Neural cell (in vitro differentiated cells): ENCODE data around the gene TOX2. TPM values are rescaled to one million over a fixed set of nuclear protein-coding genes. Genes with fewer than 3 reads are reported as not detected.

Source experiments
- H2AFZ ChIP-seq: fragments of 200-600, 300-800 bp; sonication (generic), shearing (Covaris generic); 2 replicates; pipeline ENCODE4 v1.6.0; 2014; ENCODE audit warnings: low read depth, mild to moderate bottlenecking, antibody characterized with exemption, low read length, moderate library complexity
- H3F3A ChIP-seq: fragments of 200-600 bp; shearing (Covaris generic); 2 replicates; pipeline ENCODE4 v1.6.1; 2016; ENCODE audit warnings: mild to moderate bottlenecking, moderate library complexity, mixed read lengths, antibody characterized with exemption, low read length; ENCODE audit not compliant: insufficient read depth, poor library complexity, severe bottlenecking
- H3K27ac ChIP-seq: fragments of 200-600, 300-800 bp; sonication (generic), shearing (Covaris generic); 2 replicates; pipeline ENCODE4 v1.5.1; 2014; ENCODE audit warnings: mild to moderate bottlenecking, low read length, moderate library complexity
- H3K27me3 ChIP-seq: fragments of 300-800, 200-600 bp; sonication (generic), shearing (Covaris generic); 2 replicates; pipeline ENCODE4 v1.6.0; 2014; ENCODE audit warnings: mild to moderate bottlenecking, low read depth, low read length, moderate library complexity; ENCODE audit not compliant: insufficient read depth
- H3K36me3 ChIP-seq: fragments of 300-800, 200-600 bp; sonication (generic), shearing (Covaris generic); 2 replicates; pipeline ENCODE4 v1.5.1; 2014; ENCODE audit warnings: mild to moderate bottlenecking, antibody characterized with exemption, low read length, moderate library complexity; ENCODE audit not compliant: insufficient read depth
- H3K4me2 ChIP-seq: fragments of 300-800, 200-600 bp; sonication (generic), shearing (Covaris generic); 2 replicates; pipeline ENCODE4 v1.6.0; 2014; ENCODE audit warnings: mild to moderate bottlenecking, low read length
- H3K4me3 ChIP-seq: fragments of 300-800, 200-600 bp; sonication (generic), shearing (Covaris generic); 2 replicates; pipeline ENCODE4 v1.5.1; 2014; ENCODE audit warnings: mild to moderate bottlenecking, low read length, moderate library complexity
- H3K79me2 ChIP-seq: fragments of 200-600 bp; shearing (Covaris generic); replicated peaks from 2 replicates; pipeline ENCODE4 v1.6.0; 2014; ENCODE audit warnings: mild to moderate bottlenecking, low read length, moderate library complexity; ENCODE audit not compliant: insufficient read depth
- H3K9ac ChIP-seq: fragments of 300-800, 200-600 bp; sonication (generic), shearing (Covaris generic); 2 replicates; pipeline ENCODE4 v1.6.1; 2016; ENCODE audit warnings: mild to moderate bottlenecking, low read length, mixed read lengths
- H3K9me2 ChIP-seq: fragments of 200-600 bp; shearing (Covaris generic); 2 replicates; pipeline ENCODE4 v1.6.1; 2016; ENCODE audit warnings: mild to moderate bottlenecking, low read length, mixed read lengths; ENCODE audit not compliant: insufficient read depth
- H3K9me3 ChIP-seq: fragments of 200-600, 300-800 bp; sonication (generic), shearing (Covaris generic); 2 replicates; pipeline ENCODE4 v1.6.1; 2016; ENCODE audit warnings: mild to moderate bottlenecking, mixed run types, low read length, moderate library complexity, mixed read lengths
- H4K20me1 ChIP-seq: fragments of 200-600 bp; shearing (Covaris generic); 2 replicates; pipeline ENCODE4 v1.6.1; 2016; ENCODE audit warnings: mild to moderate bottlenecking, mixed run types; ENCODE audit not compliant: insufficient read depth
- CTCF ChIP-seq: fragments of 450-650 bp; IDR thresholded peaks from 2 replicates; pipeline ENCODE4 v1.5.1; 2014; ENCODE audit warnings: antibody characterized with exemption, mild to moderate bottlenecking, moderate library complexity; ENCODE audit not compliant: poor library complexity, severe bottlenecking
- EP300 ChIP-seq: fragments of 450-650 bp; conservative IDR thresholded peaks from 2 replicates; pipeline ENCODE4 v1.6.1; 2014; ENCODE audit warnings: antibody characterized with exemption, mild to moderate bottlenecking, moderate library complexity; ENCODE audit not compliant: poor library complexity, severe bottlenecking
- EZH2 ChIP-seq: fragments of 200-600, 300-800 bp; shearing (Covaris generic), sonication (generic); IDR thresholded peaks from 2 replicates; pipeline ENCODE4 v1.6.1; 2014; ENCODE audit warnings: antibody characterized with exemption, low read length, borderline replicate concordance, mild to moderate bottlenecking; ENCODE audit not compliant: insufficient read depth, poor library complexity, severe bottlenecking
- MXI1 ChIP-seq: fragments of 450-650 bp; conservative IDR thresholded peaks from 2 replicates; pipeline ENCODE4 v1.6.1; 2014; ENCODE audit warnings: antibody characterized with exemption, mild to moderate bottlenecking; ENCODE audit not compliant: poor library complexity, severe bottlenecking
- POLR2AphosphoS5 ChIP-seq: IDR thresholded peaks from 2 replicates; pipeline ENCODE4 v1.6.1; 2012
- RAD21 ChIP-seq: fragments of 450-650 bp; conservative IDR thresholded peaks from 2 replicates; pipeline ENCODE4 v1.6.1; 2014; ENCODE audit warnings: antibody characterized with exemption, mild to moderate bottlenecking, moderate library complexity
- REST ChIP-seq: IDR thresholded peaks from 2 replicates; pipeline ENCODE4 v1.6.1; 2012; ENCODE audit warnings: borderline replicate concordance
- SMC3 ChIP-seq: fragments of 450-650 bp; conservative IDR thresholded peaks from 2 replicates; pipeline ENCODE4 v1.6.1; 2014; ENCODE audit warnings: antibody characterized with exemption, mild to moderate bottlenecking, moderate library complexity; ENCODE audit not compliant: poor library complexity
- TAF1 ChIP-seq: IDR thresholded peaks from 2 replicates; pipeline ENCODE4 v1.6.1; 2012; ENCODE audit warnings: low read depth
- polyA plus RNA-seq: library from polyadenylated mRNA; depleted of rRNA; stranded (reverse); fragments of >200 nt; gene quantifications from 2 replicates; pipeline ENCODE4 v1.2.3, GENCODE V29; 2014

Gene TOX2
- polyA plus RNA-seq, 1 donor from 2014 or later = 0.89 TPM

GRCh38 chr20:44034451-44034850 lies 119.8 kb downstream of the TOX2 start:
- Histone ChIP-seq H3K27ac (no peak overlapping the region), H3K9me3 (no peaks in the 10 kb centered on the region), H3F3A (no peaks in the 10 kb centered on the region), H3K27me3 (no peaks in the 10 kb centered on the region), H3K4me3 (no peak overlapping the region), H4K20me1 (no peaks in the 10 kb centered on the region), H2AFZ (no peak overlapping the region), H3K79me2 (no peaks in the 10 kb centered on the region), H3K9me2 (no peaks in the 10 kb centered on the region), H3K4me2 (no peak overlapping the region), H3K36me3 (no peaks in the 10 kb centered on the region), H3K9ac (no peak overlapping the region)
- TF ChIP-seq TAF1 (no peak), EP300 (no peak), MXI1 (no peak), EZH2 (no peak), POLR2AphosphoS5 (no peak), REST (no peak), CTCF (no peak), SMC3 (no peak), RAD21 (no peak)

- Histone ChIP-seq H4K20me1 (no peaks in the 10 kb centered on the region), H3K36me3 (no peaks in the 10 kb centered on the region), H3F3A (no peaks in the 10 kb centered on the region), H3K4me3 (no peak overlapping the region), H3K9me2 (no peaks in the 10 kb centered on the region), H3K79me2 (no peaks in the 10 kb centered on the region), H3K27ac (no peak overlapping the region), H2AFZ (no peak overlapping the region), H3K27me3 (no peaks in the 10 kb centered on the region), H3K9ac (no peak overlapping the region), H3K4me2 (no peak overlapping the region), H3K9me3 (no peaks in the 10 kb centered on the region)
- no peak for TF ChIP-seq MXI1
- TF ChIP-seq POLR2AphosphoS5 = no peak
- TF ChIP-seq CTCF = no peak
- no peak for TF ChIP-seq EP300
- TF ChIP-seq TAF1 = no peak
- no peak for TF ChIP-seq REST
- TF ChIP-seq RAD21 = no peak
Observed at GRCh38 chr20:44034965-44035635, 120.4 kb downstream of the TOX2 start.
